ENCODE data around the gene PDE4B. TPM values are rescaled to one million over a fixed set of nuclear protein-coding genes. Genes with fewer than 3 reads are reported as not detected.
"Not testable (repeated sequence)": the region's sequence is repeated elsewhere in the genome, so short reads cannot be mapped to it uniquely, and the experiment has no call there.

PDE4B gene
- total and polyA plus RNA-seq, 3 experiments from 2014 or later, result 29.7 to 34.5 (median 31.4) TPM

DNA sequence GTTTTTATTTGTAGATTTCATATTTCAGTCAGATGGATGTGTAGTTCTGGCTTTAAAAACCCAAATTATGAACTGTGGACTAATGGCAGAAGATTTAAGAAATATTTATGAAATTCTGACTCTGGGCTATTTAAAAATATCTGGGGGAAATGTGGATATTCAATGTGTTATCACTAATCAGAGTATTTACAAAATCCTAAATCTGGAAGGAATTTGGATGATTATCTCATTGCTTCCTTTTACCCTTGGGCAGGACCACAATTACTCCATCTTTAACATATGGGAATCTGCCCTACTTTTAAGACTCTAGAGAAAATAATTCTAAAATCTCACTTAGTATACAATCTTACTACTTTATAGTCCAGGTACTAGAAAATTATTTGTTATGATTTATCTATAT, 203.2 kb downstream of the PDE4B start:
- Histone ChIP-seq H3K36me3 (ENCODE audit: insufficient read depth, low read length) (no peaks in the 10 kb centered on the region), H3K9me3 (ENCODE audit: low read length) (no peaks in the 10 kb centered on the region), H3K27ac (ENCODE audit: low read depth, low read length) (no peak overlapping the region), H3K4me1 (ENCODE audit: insufficient read depth, low read length) (no peaks in the 10 kb centered on the region), H3K27me3 (ENCODE audit: insufficient read depth, low read length, poor library complexity, severe bottlenecking) (no peaks in the 10 kb centered on the region), H3K4me3 (ENCODE audit: low read length) (no peak overlapping the region)
- CTCF ChIA-PET, result no interaction called here
- Mint-ChIP-seq H3K27me3 (peaks cover 1 to 28% of the 10 kb centered on the region in 2 donors), H3K36me3 (no peaks in the 10 kb centered on the region), H3K9me3 (no peaks in the 10 kb centered on the region), H3K27ac (no peak overlapping the region), H3K4me3 (no peak overlapping the region), H3K4me1 (no peaks in the 10 kb centered on the region)
- POLR2A ChIA-PET, result no interaction called here
- no peak for DNase-seq

DNA sequence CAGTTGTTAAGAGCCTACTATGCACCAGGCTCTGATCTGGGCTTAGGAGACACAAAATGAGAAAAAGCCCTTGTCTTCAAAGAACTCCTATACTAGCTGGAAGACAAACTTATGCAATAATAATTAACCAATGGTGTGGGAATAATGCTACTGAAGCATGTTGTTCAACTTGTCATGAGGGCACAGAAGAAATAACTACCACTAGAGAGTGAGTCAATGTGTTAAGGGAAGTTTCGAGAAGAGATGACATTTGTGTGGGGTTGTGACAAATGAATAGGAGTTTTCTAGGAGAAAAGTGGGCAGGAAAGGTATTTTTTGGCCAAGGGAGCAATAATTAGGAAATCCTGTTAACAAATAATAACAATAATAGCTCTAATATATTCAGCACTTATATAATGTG, 205.0 kb downstream of the PDE4B start:
- ChIA-PET POLR2A (no interaction called here), CTCF (no interaction called here)
- Mint-ChIP-seq H3K9me3 (no peaks in the 10 kb centered on the region), H3K4me3 (no peak overlapping the region), H3K36me3 (no peaks in the 10 kb centered on the region), H3K27ac (no peak overlapping the region), H3K27me3 (peaks cover 1 to 39% of the 10 kb centered on the region in 2 donors), H3K4me1 (no peaks in the 10 kb centered on the region)
- Histone ChIP-seq H3K4me1 (ENCODE audit: insufficient read depth, low read length) (no peaks in the 10 kb centered on the region), H3K27ac (ENCODE audit: low read depth, low read length) (no peak overlapping the region), H3K9me3 (ENCODE audit: low read length) (no peaks in the 10 kb centered on the region), H3K4me3 (ENCODE audit: low read length) (no peak overlapping the region), H3K36me3 (ENCODE audit: insufficient read depth, low read length) (no peaks in the 10 kb centered on the region), H3K27me3 (ENCODE audit: insufficient read depth, low read length, poor library complexity, severe bottlenecking) (no peaks in the 10 kb centered on the region)
- no peak for DNase-seq

DNA sequence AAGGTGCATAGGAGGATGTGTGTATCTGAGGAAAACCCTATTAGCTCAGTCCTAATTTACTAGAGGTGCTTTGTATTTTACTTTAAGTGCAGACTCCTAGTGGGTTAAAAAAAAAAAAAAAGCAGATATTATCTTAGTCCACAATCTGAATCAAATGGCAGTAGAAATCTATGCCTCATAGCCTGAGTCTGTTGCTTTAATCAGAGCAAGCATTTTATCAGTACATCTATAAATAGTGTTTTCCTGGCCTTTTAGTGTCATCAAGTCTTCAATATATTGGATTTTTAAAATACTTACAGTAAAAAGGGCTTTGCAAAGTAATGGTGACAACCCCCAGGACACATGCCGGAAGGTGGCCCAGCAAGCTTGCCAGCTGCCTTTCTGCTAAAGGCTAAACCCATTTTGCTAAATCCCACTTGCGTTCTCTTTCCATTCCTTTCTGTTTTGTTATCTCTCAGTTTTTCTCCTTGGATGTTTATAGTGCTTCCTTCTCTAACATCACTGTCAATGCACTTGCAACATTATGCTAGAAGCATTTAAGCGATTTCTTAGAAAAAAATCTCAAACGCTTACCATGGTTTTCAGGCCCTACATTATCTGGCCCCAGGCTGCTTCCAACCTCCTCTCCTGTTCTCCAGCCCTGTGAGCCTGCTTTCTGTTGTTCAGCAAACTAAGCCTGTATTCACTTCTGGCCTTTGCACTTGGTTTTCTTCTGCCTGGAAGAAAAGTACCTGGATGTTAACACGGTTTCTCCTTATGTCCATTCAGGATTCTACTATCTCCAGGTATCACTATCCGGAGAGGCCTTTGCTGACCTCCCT, 206.3 kb downstream of the PDE4B start:
- ChIA-PET POLR2A (no interaction called here), CTCF (no interaction called here)
- H3K9me3 ChIP-seq (ENCODE audit: low read length), result no peaks in the 10 kb centered on the region
- Mint-ChIP-seq H3K27me3 (peaks cover 5 to 48% of the 10 kb centered on the region in 2 donors), H3K27ac (no peak overlapping the region), H3K4me3 (no peak overlapping the region), H3K4me1 (no peaks in the 10 kb centered on the region), H3K9me3 (no peaks in the 10 kb centered on the region), H3K36me3 (no peaks in the 10 kb centered on the region)
- H3K4me3 ChIP-seq (ENCODE audit: low read length), result no peak overlapping the region
- H3K27me3 ChIP-seq (ENCODE audit: insufficient read depth, low read length, poor library complexity, severe bottlenecking), result no peaks in the 10 kb centered on the region
- DNase-seq, result no peak
- H3K27ac ChIP-seq (ENCODE audit: low read depth, low read length), result no peak overlapping the region
- H3K36me3 ChIP-seq (ENCODE audit: insufficient read depth, low read length), result no peaks in the 10 kb centered on the region
- H3K4me1 ChIP-seq (ENCODE audit: insufficient read depth, low read length), result no peaks in the 10 kb centered on the region

DNA sequence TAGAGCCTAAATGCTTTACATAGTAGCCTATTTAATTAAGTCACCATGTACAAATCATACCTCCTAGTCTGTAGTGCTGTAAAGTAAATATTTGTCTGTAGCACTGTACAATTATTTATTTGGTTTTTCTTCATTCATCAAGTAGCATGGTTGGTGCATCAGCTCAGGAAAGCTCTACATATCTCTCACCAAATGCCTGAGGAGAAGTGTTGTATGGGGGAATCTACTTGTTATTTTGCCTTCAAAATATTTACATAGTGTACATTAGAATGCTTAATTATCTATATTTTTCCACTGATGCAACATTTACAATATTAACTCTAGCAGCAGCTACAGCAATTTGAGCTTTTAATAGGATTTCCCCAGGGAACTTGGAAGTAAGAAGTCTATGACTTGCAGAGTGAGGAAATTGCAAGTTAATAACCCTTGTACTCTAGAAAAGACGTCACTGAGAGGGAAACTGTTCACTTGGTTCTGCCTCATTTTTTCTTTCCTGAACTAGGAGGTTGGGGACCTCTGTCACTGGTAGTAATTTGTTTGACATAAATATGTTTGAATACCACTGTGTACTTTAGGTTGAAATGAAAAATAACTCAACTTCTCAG, 207.4 kb downstream of the PDE4B start:
- no peaks in the 10 kb centered on the region for H3K36me3 Mint-ChIP-seq
- CTCF ChIA-PET, result no interaction called here
- peaks cover 5 to 44% of the 10 kb centered on the region in 2 donors for H3K27me3 Mint-ChIP-seq

DNA sequence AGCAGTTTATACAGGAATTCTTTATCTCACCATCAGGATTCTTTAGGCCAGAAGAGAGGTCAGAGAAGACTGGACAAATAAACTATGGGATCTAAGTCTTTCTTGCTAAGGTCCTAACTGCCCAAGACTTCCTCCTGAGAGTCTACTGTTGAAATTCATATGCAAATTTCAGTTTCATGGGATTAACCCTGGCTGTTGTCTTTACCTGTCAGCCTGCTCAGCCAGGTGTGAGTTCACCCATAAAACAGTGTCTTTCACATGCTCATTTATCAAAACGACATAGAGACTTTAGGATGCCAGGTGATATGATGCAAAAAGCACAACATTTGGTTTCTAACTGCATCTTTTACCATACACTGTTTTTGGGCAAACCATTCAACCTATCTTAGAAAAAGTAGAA, 211.0 kb downstream of the PDE4B start:
- Mint-ChIP-seq H3K9me3 (no peaks in the 10 kb centered on the region), H3K4me1 (no peaks in the 10 kb centered on the region), H3K36me3 (no peaks in the 10 kb centered on the region), H3K27ac (no peak overlapping the region), H3K27me3 (peaks cover 6 to 48% of the 10 kb centered on the region in 2 donors), H3K4me3 (no peak overlapping the region)
- Histone ChIP-seq H3K36me3 (ENCODE audit: insufficient read depth, low read length) (no peaks in the 10 kb centered on the region), H3K4me1 (ENCODE audit: insufficient read depth, low read length) (no peaks in the 10 kb centered on the region), H3K27me3 (ENCODE audit: insufficient read depth, low read length, poor library complexity, severe bottlenecking) (no peaks in the 10 kb centered on the region), H3K4me3 (ENCODE audit: low read length) (no peak overlapping the region), H3K27ac (ENCODE audit: low read depth, low read length) (no peak overlapping the region), H3K9me3 (ENCODE audit: low read length) (no peaks in the 10 kb centered on the region)
- ChIA-PET CTCF (no interaction called here), POLR2A (no interaction called here)
- no peak for DNase-seq

More for the DNA sequence above, 207.4 kb downstream of the PDE4B start:
- no peak for DNase-seq
- no peaks in the 10 kb centered on the region for H3K4me1 Mint-ChIP-seq
- no peaks in the 10 kb centered on the region for H3K36me3 ChIP-seq (ENCODE audit: insufficient read depth, low read length)
- no peaks in the 10 kb centered on the region for H3K9me3 ChIP-seq (ENCODE audit: low read length)
- no peak overlapping the region for H3K27ac Mint-ChIP-seq
- H3K4me3 Mint-ChIP-seq, result no peak overlapping the region
- H3K4me3 ChIP-seq (ENCODE audit: low read length), result no peak overlapping the region
- H3K4me1 ChIP-seq (ENCODE audit: insufficient read depth, low read length), result no peaks in the 10 kb centered on the region
- no peaks in the 10 kb centered on the region for H3K27me3 ChIP-seq (ENCODE audit: insufficient read depth, low read length, poor library complexity, severe bottlenecking)
- no peak overlapping the region for H3K27ac ChIP-seq (ENCODE audit: low read depth, low read length)
- POLR2A ChIA-PET, result no interaction called here
- H3K9me3 Mint-ChIP-seq, result no peaks in the 10 kb centered on the region

DNA sequence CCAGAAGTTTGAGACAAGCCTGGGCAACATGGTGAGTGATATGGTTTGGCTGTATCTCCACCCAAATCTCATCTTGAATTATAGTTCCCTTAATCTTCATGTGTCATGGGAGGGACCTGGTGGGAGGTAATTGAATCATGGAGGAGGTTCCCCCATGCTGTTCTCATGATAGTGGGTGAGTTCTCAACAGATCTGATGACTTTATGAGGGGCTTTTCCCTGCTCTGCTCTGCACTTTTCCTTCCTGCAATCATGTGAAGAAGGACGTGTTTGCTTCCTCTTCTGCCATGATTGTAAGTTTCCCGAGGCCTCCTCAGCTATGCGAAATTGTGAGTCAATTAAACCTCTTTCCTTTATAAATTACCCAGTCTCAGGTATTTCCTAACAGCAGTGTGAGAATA, 213.8 kb downstream of the PDE4B start:
- H3K4me1 ChIP-seq (ENCODE audit: insufficient read depth, low read length); H3K36me3 ChIP-seq (ENCODE audit: insufficient read depth, low read length); CTCF ChIA-PET; DNase-seq; H3K27ac Mint-ChIP-seq; H3K4me3 ChIP-seq (ENCODE audit: low read length); H3K27me3 ChIP-seq (ENCODE audit: insufficient read depth, low read length, poor library complexity, severe bottlenecking); POLR2A ChIA-PET; H3K4me1 Mint-ChIP-seq; H3K27ac ChIP-seq (ENCODE audit: low read depth, low read length); H3K9me3 ChIP-seq (ENCODE audit: low read length); H3K9me3 Mint-ChIP-seq; H3K36me3 Mint-ChIP-seq; H3K4me3 Mint-ChIP-seq: not testable (repeated sequence)
- peaks cover 13 to 48% of the 10 kb centered on the region in 2 donors for H3K27me3 Mint-ChIP-seq

DNA sequence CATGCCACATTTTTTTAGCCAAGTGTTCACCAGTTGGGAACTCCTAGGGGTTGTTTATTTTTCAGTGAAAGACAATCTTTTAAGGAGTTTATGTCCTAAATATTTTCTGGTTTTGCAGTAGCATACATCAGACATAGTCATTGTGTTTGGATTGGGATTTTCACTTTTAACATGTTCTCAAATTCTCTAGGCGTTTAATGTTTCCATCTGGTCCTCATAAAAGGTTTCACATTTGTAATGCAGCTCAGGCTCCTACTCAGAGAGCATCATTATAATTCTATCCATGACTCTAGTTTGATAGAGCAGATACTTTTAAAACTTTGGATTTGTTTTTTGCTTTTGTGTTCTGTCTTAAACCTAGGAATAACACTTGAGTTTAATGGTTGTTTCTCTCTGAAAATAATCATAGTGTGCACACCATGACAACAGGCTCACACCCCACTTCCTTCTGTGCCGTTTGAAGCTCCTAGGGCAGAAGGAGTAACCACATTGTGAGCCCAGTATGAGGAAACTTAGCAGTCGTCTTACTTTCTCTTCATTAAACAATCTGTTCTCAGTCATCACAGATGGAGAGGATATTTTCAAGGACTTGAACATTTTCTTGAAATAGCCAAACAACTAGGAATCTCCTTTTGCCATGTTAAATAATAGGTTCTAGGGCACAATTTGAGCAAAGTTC, 219.6 kb downstream of the PDE4B start:
- CTCF ChIA-PET, result no interaction called here

DNA sequence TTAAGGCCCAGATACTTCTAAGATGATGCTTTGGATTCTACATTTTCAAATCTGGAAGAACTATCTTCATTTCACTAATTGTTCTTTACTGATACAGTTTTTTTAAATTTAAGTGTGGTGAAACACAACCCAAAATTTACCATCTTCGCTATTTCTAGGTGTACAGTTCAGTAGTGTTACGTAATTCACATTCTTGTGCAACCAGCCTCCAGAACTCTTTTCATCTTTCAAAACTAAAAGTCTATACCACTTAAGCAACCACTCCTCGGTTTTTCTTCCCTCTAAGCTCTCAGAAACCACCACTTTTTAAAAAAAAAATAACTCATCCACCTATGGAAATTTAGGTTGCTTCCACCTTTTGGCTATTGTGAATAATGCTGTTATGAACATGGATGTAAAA, 220.7 kb downstream of the PDE4B start:
- ChIA-PET CTCF (no interaction called here), POLR2A (no interaction called here)
- Histone ChIP-seq H3K4me1 (ENCODE audit: insufficient read depth, low read length) (no peaks in the 10 kb centered on the region), H3K9me3 (ENCODE audit: low read length) (no peaks in the 10 kb centered on the region), H3K27me3 (ENCODE audit: insufficient read depth, low read length, poor library complexity, severe bottlenecking) (no peaks in the 10 kb centered on the region), H3K4me3 (ENCODE audit: low read length) (no peak overlapping the region), H3K27ac (ENCODE audit: low read depth, low read length) (no peak overlapping the region), H3K36me3 (ENCODE audit: insufficient read depth, low read length) (no peaks in the 10 kb centered on the region)
- Mint-ChIP-seq H3K27me3 (peaks cover 11 to 34% of the 10 kb centered on the region in 2 donors), H3K4me3 (no peak overlapping the region), H3K9me3 (no peaks in the 10 kb centered on the region), H3K27ac (no peak overlapping the region), H3K36me3 (no peaks in the 10 kb centered on the region), H3K4me1 (peaks cover 0 to 3% (median 0%) of the 10 kb centered on the region in 3 donors)
- DNase-seq, result no peak

More for the DNA sequence above, 219.6 kb downstream of the PDE4B start:
- no peaks in the 10 kb centered on the region for H3K9me3 ChIP-seq (ENCODE audit: low read length)
- DNase-seq, result no peak
- Mint-ChIP-seq H3K27ac (no peak overlapping the region), H3K27me3 (peaks cover 11 to 41% of the 10 kb centered on the region in 2 donors), H3K9me3 (no peaks in the 10 kb centered on the region), H3K4me1 (peaks cover 0 to 3% (median 0%) of the 10 kb centered on the region in 3 donors), H3K4me3 (no peak overlapping the region), H3K36me3 (no peaks in the 10 kb centered on the region)
- H3K4me3 ChIP-seq (ENCODE audit: low read length), result no peak overlapping the region
- no peaks in the 10 kb centered on the region for H3K36me3 ChIP-seq (ENCODE audit: insufficient read depth, low read length)
- no peaks in the 10 kb centered on the region for H3K27me3 ChIP-seq (ENCODE audit: insufficient read depth, low read length, poor library complexity, severe bottlenecking)
- H3K27ac ChIP-seq (ENCODE audit: low read depth, low read length), result no peak overlapping the region
- POLR2A ChIA-PET, result no interaction called here
- H3K4me1 ChIP-seq (ENCODE audit: insufficient read depth, low read length), result no peaks in the 10 kb centered on the region

Data from CD8-positive, alpha-beta memory T cell (primary cell).